Spinal cord (tissue), 10 donors: ENCODE results near the gene COL4A3. TPM values are rescaled to one million over a fixed set of nuclear protein-coding genes. Genes with fewer than 3 reads are reported as not detected.

ENCODE experiments used
- DNase-seq, 6 donors: peaks; one replicate each; pipeline versions ENCODE4 v3.0.0 to v3.0.0-alpha.2; 2013 to 2015; ENCODE audit warnings: low spot score in 6 of 6, low read depth in 4 of 6
- H3K27ac ChIP-seq: one replicate; pipeline ENCODE4 v1.5.1; 2013; ENCODE audit warnings: low read depth, low read length, control low read depth
- H3K27me3 ChIP-seq: one replicate; pipeline ENCODE4 v1.6.1; 2013; ENCODE audit warnings: low read length; ENCODE audit not compliant: control insufficient read depth, insufficient read depth
- H3K36me3 ChIP-seq: one replicate; pipeline ENCODE4 v1.6.1; 2013; ENCODE audit warnings: low read length; ENCODE audit not compliant: control insufficient read depth, insufficient read depth
- H3K4me1 ChIP-seq: one replicate; pipeline ENCODE4 v1.6.1; 2013; ENCODE audit warnings: low read length; ENCODE audit not compliant: control insufficient read depth, insufficient read depth
- H3K4me3 ChIP-seq: one replicate; pipeline ENCODE4 v1.5.1; 2013; ENCODE audit warnings: low read depth, low read length, control low read depth
- H3K9me3 ChIP-seq: one replicate; pipeline ENCODE4 v1.6.1; 2013; ENCODE audit warnings: low read length; ENCODE audit not compliant: control insufficient read depth, insufficient read depth
- WGBS: methylation state at CpG from one replicate; pipeline ENCODE4 v1.1.5; 2013; ENCODE audit warnings: missing lambda C conversion rate; ENCODE audit not compliant: insufficient coverage; 5-methylcytosine and 5-hydroxymethylcytosine counted together
- polyA plus RNA-seq, 2 donors: library from polyadenylated mRNA; unstranded; fragments of 120-200 nt; gene quantifications; one replicate each; pipeline ENCODE4 v1.2.1, GENCODE V29; 2013; ENCODE audit not compliant: insufficient read length in 2 of 2
- total RNA-seq, 2 donors: library from RNA; depleted of rRNA in 1 of 2; stranded (reverse); fragments of 120-200 nt in 1 of 2; fragments of >200 nt in 1 of 2; gene quantifications; one replicate each; pipeline versions ENCODE4 v1.2.3 to v1.2.4, GENCODE V29; 2013 to 2014
- donor health status: healthy.

The COL4A3 gene
- total and polyA plus RNA-seq, 4 donors: 1.3 to 2.2 (median 1.8) TPM

- WGBS: 46% methylated on average over 8 of the region's 14 CpGs
- DNase-seq: peak in 3 of 6 donors; percentile 7 to 60 (median 51)
- Histone ChIP-seq H3K27ac (no peak overlapping the region), H3K4me3 (no peak overlapping the region), H3K4me1 (peaks cover 6% of the 10 kb centered on the region), H3K27me3 (no peaks in the 10 kb centered on the region), H3K9me3 (no peaks in the 10 kb centered on the region), H3K36me3 (no peaks in the 10 kb centered on the region)
Measured at GRCh38 chr2:227228061-227228667, 63.7 kb downstream of the COL4A3 start.

GRCh38 chr2:227230151-227230550 lies 65.7 kb downstream of the COL4A3 start:
- DNase-seq: no peak
- WGBS: no CpG with 5 or more reads among the region's 2 CpGs
- Histone ChIP-seq H3K4me1 (peaks cover 6% of the 10 kb centered on the region), H3K4me3 (no peak overlapping the region), H3K27me3 (no peaks in the 10 kb centered on the region), H3K36me3 (no peaks in the 10 kb centered on the region), H3K9me3 (no peaks in the 10 kb centered on the region), H3K27ac (no peak overlapping the region)

- no peak for DNase-seq
- Histone ChIP-seq H3K4me1 (no peaks in the 10 kb centered on the region), H3K27me3 (no peaks in the 10 kb centered on the region), H3K9me3 (no peaks in the 10 kb centered on the region), H3K4me3 (no peak overlapping the region), H3K36me3 (no peaks in the 10 kb centered on the region), H3K27ac (no peak overlapping the region)
- WGBS: 100% methylated on average over 1 of the region's 2 CpGs
Measured at GRCh38 chr2:227234429-227234828, 70.0 kb downstream of the COL4A3 start.

GRCh38 chr2:227237786-227238185 lies 73.4 kb downstream of the COL4A3 start:
- no peaks in the 10 kb centered on the region for H3K9me3 ChIP-seq
- no peak for DNase-seq
- H3K4me3 ChIP-seq: no peak overlapping the region
- no peaks in the 10 kb centered on the region for H3K36me3 ChIP-seq
- H3K27me3 ChIP-seq: peaks cover 5% of the 10 kb centered on the region
- no CpG with 5 or more reads among the region's 5 CpGs for WGBS
- H3K4me1 ChIP-seq: no peaks in the 10 kb centered on the region
- no peak overlapping the region for H3K27ac ChIP-seq

- no peaks in the 10 kb centered on the region for H3K4me1 ChIP-seq
- H3K36me3 ChIP-seq: no peaks in the 10 kb centered on the region
- no peaks in the 10 kb centered on the region for H3K9me3 ChIP-seq
- no peak overlapping the region for H3K27ac ChIP-seq
- H3K4me3 ChIP-seq: no peak overlapping the region
- DNase-seq: peak; percentile 26 to 95 (median 68)
- WGBS: 10% methylated on average over 2 of the region's 10 CpGs
- H3K27me3 ChIP-seq: peaks cover 5% of the 10 kb centered on the region
Measured at GRCh38 chr2:227238238-227239237, 74.1 kb downstream of the COL4A3 start.

GRCh38 chr2:227241005-227241404 lies 76.6 kb downstream of the COL4A3 start:
- no peak overlapping the region for H3K4me3 ChIP-seq
- H3K9me3 ChIP-seq: no peaks in the 10 kb centered on the region
- no peak for DNase-seq
- H3K27me3 ChIP-seq: peaks cover 5% of the 10 kb centered on the region
- H3K27ac ChIP-seq: no peak overlapping the region
- no CpG with 5 or more reads among the region's 2 CpGs for WGBS
- no peaks in the 10 kb centered on the region for H3K4me1 ChIP-seq
- no peaks in the 10 kb centered on the region for H3K36me3 ChIP-seq

- Histone ChIP-seq H3K27me3 (no peaks in the 10 kb centered on the region), H3K36me3 (no peaks in the 10 kb centered on the region), H3K27ac (no peak overlapping the region), H3K9me3 (no peaks in the 10 kb centered on the region), H3K4me1 (no peaks in the 10 kb centered on the region), H3K4me3 (no peak overlapping the region)
- 100% methylated on average over 1 of the region's 2 CpGs for WGBS
- no peak for DNase-seq
Measured at GRCh38 chr2:227248876-227249275, 84.5 kb downstream of the COL4A3 start.

GRCh38 chr2:227252831-227253230 lies 88.4 kb downstream of the COL4A3 start:
- H3K36me3 ChIP-seq: no peaks in the 10 kb centered on the region
- no CpG with 5 or more reads among the region's 2 CpGs for WGBS
- H3K4me1 ChIP-seq: no peaks in the 10 kb centered on the region
- H3K27ac ChIP-seq: no peak overlapping the region
- no peak overlapping the region for H3K4me3 ChIP-seq
- no peaks in the 10 kb centered on the region for H3K27me3 ChIP-seq
- H3K9me3 ChIP-seq: no peaks in the 10 kb centered on the region
- no peak for DNase-seq

- Histone ChIP-seq H3K27ac (no peak overlapping the region), H3K27me3 (no peaks in the 10 kb centered on the region), H3K36me3 (no peaks in the 10 kb centered on the region), H3K4me1 (no peaks in the 10 kb centered on the region), H3K4me3 (no peak overlapping the region), H3K9me3 (no peaks in the 10 kb centered on the region)
- DNase-seq: no peak
Measured at GRCh38 chr2:227256605-227257004, 92.2 kb downstream of the COL4A3 start.

GRCh38 chr2:227257820-227258219 lies 93.4 kb downstream of the COL4A3 start:
- Histone ChIP-seq H3K9me3 (no peaks in the 10 kb centered on the region), H3K27me3 (no peaks in the 10 kb centered on the region), H3K4me3 (no peak overlapping the region), H3K27ac (no peak overlapping the region), H3K4me1 (no peaks in the 10 kb centered on the region), H3K36me3 (no peaks in the 10 kb centered on the region)
- WGBS: 100% methylated on average over 1 of the region's 5 CpGs
- no peak for DNase-seq
